22Rv1 (cell line): Measurements from ENCODE around the gene SMPD4.
A peak's percentile ranks its signal among the peaks of the same experiment; 100 is the strongest.
"Not testable (repeated sequence)": the region's sequence is repeated elsewhere in the genome, so short reads cannot be mapped to it uniquely, and the experiment has no call there.

Experiments used
- H3K27ac ChIP-seq: fragments of 450-650 bp; 2 replicates; pipeline ENCODE4 v1.5.1; 2017
- CTCF ChIP-seq: fragments of 450-650 bp; IDR thresholded peaks from 2 replicates; pipeline ENCODE4 v1.5.1; 2017; ENCODE audit warnings: mild to moderate bottlenecking
- ZFX ChIP-seq: fragments of 450-650 bp; IDR thresholded peaks from 2 replicates; pipeline ENCODE4 v1.6.1; 2017; ENCODE audit warnings: antibody characterized with exemption, borderline replicate concordance

The SMPD4 gene

GRCh38 chr2:130152816-130153595, 28.4 kb downstream of the SMPD4 start:
- no peak overlapping the region for H3K27ac ChIP-seq
- TF ChIP-seq ZFX (no peak), CTCF (no peak)

GRCh38 chr2:130152136-130152815, 29.1 kb downstream of the SMPD4 start:
- not testable (repeated sequence) for H3K27ac ChIP-seq

- not testable (repeated sequence) for H3K27ac ChIP-seq
Measured at GRCh38 chr2:130151145-130151512, 30.3 kb downstream of the SMPD4 start.

- TF ChIP-seq ZFX (no peak), CTCF (no peak)
Measured at GRCh38 chr2:130150181-130151144, 30.9 kb downstream of the SMPD4 start.

GRCh38 chr2:130148515-130148914, 32.9 kb downstream of the SMPD4 start:
- not testable (repeated sequence) for H3K27ac ChIP-seq

More at GRCh38 chr2:130150181-130151144, 30.9 kb downstream of the SMPD4 start:
- no peak overlapping the region for H3K27ac ChIP-seq

GRCh38 chr2:130145006-130145414, 36.4 kb downstream of the SMPD4 start, which contains the start of gene CCDC74B:
TSS of gene CCDC74B (minus strand) at chr2:130145112. CDS start at chr2:130144996, 116 bp downstream.
- peak within 1 kb of the TSS; percentile 38 for H3K27ac ChIP-seq

- not testable (repeated sequence) for H3K27ac ChIP-seq
Measured at GRCh38 chr2:130143266-130144039, 37.9 kb downstream of the SMPD4 start.

- not testable (repeated sequence) for H3K27ac ChIP-seq
Measured at GRCh38 chr2:130142396-130143265, 38.8 kb downstream of the SMPD4 start.

GRCh38 chr2:130141645-130142370, 39.6 kb downstream of the SMPD4 start:
- H3K27ac ChIP-seq = not testable (repeated sequence)

GRCh38 chr2:130141002-130141401, 40.4 kb downstream of the SMPD4 start:
- H3K27ac ChIP-seq = not testable (repeated sequence)

- H3K27ac ChIP-seq = not testable (repeated sequence)
Measured at GRCh38 chr2:130140516-130140915, 40.9 kb downstream of the SMPD4 start.

GRCh38 chr2:130139331-130140280, 41.8 kb downstream of the SMPD4 start:
- not testable (repeated sequence) for H3K27ac ChIP-seq

- H3K27ac ChIP-seq = not testable (repeated sequence)
Measured at GRCh38 chr2:130138841-130139251, 42.6 kb downstream of the SMPD4 start.

GRCh38 chr2:130138326-130138725, 43.1 kb downstream of the SMPD4 start:
- not testable (repeated sequence) for H3K27ac ChIP-seq

- H3K27ac ChIP-seq = not testable (repeated sequence)
Measured at GRCh38 chr2:130137118-130137517, 44.3 kb downstream of the SMPD4 start.
